ENCODE measurements around the gene MSANTD2.

Gene MSANTD2

DNA sequence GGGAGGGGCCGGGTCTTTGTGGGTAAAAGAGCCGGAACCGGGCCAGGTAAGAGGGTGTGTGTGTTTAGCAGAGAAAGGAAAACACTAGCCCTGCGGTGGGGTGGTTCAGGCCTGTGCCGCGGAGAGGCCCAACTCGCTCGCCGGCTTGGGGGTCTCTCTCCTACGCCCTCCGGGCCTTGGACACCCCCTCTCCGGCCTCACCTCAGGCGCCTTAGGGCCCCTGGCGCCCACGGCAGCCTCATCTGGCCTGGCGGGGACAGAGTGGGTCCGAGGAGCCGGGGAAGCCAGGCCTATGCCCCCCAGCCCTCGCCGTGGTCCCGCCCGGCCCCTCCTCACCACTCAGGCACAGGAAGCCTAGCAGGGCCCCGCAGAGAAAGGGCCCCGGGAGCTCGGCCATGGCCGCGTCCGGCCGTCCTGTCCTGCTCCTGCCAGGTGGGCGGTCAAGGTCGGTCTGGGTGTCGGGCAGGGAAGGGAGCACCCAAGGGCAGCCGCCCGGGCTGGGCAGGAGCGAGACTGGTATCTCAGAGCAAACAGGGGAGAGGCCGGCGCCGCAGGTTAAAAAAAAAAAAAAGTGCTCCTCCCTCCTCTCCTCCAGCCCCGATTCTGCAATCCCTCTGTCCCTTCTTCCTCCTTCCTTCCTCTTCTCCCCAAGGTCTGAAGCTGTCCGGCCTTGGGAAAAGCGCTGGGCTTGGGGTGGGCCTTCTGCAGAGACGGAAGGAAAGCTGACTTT lies 48.3 kb downstream of the MSANTD2 start, which contains the start of gene VSIG2:
TSS of gene VSIG2 (minus strand) at position 515 of the 730 bp plus-strand sequence. CDS start at position 397, 118 bp downstream.
- no peak for TF ChIP-seq CTCF (IDR thresholded peaks at IDR 0.05; ENCODE audit: extremely low read depth, insufficient read depth, missing control alignments)
- in situ Hi-C loops (cut with MboI; ENCODE audit: low pct_unique_long_range_greater_than_20kb, low sequenced_read_pairs, unreplicated experiment) = no loop called here
- no peak for DNase-seq (ENCODE audit: low spot score)

GRCh38 chr11:124751391-124751740 lies 48.8 kb downstream of the MSANTD2 start:
- no peak for TF ChIP-seq CTCF (IDR thresholded peaks at IDR 0.05; ENCODE audit: extremely low read depth, insufficient read depth, missing control alignments)
- in situ Hi-C loops (cut with MboI; ENCODE audit: low pct_unique_long_range_greater_than_20kb, low sequenced_read_pairs, unreplicated experiment) = no loop called here
- peak; percentile 17 for DNase-seq (ENCODE audit: low spot score)

DNA sequence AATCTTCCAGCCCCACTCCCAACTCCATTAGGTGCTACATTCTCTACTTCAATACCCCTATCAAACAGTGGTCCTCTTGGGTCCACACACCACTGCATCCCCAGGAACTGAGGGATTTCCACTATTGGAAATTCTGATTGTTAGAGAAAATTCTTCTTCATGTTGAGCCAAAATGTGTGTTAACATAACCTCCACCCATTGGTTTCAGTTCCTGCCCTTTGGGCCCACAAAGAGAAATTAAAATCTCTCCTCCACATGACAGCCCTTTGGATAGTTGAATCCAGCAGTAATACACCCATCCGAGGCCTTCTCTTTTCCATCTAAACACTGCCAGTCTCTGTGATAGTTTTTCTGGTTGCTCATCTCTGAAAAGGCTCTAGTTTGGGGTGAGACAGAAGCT lies 50.3 kb downstream of the MSANTD2 start:
- peak; percentile 26 for DNase-seq (ENCODE audit: low spot score)
- TF ChIP-seq CTCF (IDR thresholded peaks at IDR 0.05; ENCODE audit: extremely low read depth, insufficient read depth, missing control alignments) = no peak
- in situ Hi-C loops (cut with MboI; ENCODE audit: low pct_unique_long_range_greater_than_20kb, low sequenced_read_pairs, unreplicated experiment) = no loop called here

GRCh38 chr11:124748481-124749343 lies 51.5 kb downstream of the MSANTD2 start:
- TF ChIP-seq CTCF (IDR thresholded peaks at IDR 0.05; ENCODE audit: extremely low read depth, insufficient read depth, missing control alignments) = no peak
- peak; percentile 23 for DNase-seq (ENCODE audit: low spot score)
- in situ Hi-C loops (cut with MboI; ENCODE audit: low pct_unique_long_range_greater_than_20kb, low sequenced_read_pairs, unreplicated experiment) = no loop called here

- in situ Hi-C loops (cut with MboI; ENCODE audit: low pct_unique_long_range_greater_than_20kb, low sequenced_read_pairs, unreplicated experiment) = no loop called here
- TF ChIP-seq CTCF (IDR thresholded peaks at IDR 0.05; ENCODE audit: extremely low read depth, insufficient read depth, missing control alignments) = no peak
- DNase-seq (ENCODE audit: low spot score) = peak; percentile 17
Measured at GRCh38 chr11:124748100-124748418, 52.1 kb downstream of the MSANTD2 start.

GRCh38 chr11:124747406-124748099 lies 52.7 kb downstream of the MSANTD2 start:
- TF ChIP-seq CTCF (IDR thresholded peaks at IDR 0.05; ENCODE audit: extremely low read depth, insufficient read depth, missing control alignments) = no peak
- in situ Hi-C loops (cut with MboI; ENCODE audit: low pct_unique_long_range_greater_than_20kb, low sequenced_read_pairs, unreplicated experiment) = no loop called here
- peak; percentile 16 for DNase-seq (ENCODE audit: low spot score)
